HG02763 (cell line): ENCODE results near the gene MBNL1.

Source experiments
- ATAC-seq: cut with Tn5 transposase; IDR thresholded peaks from one replicate; pipeline ENCODE4 v1.9.1; 2021; ENCODE audit warnings: mild to moderate bottlenecking, moderate library complexity; ENCODE audit not compliant: unreplicated experiment

MBNL1 gene

GRCh38 chr3:152339881-152340505, 71.3 kb downstream of the MBNL1 start:
- no peak for ATAC-seq

- no peak for ATAC-seq
Measured at GRCh38 chr3:152345233-152345632, 76.5 kb downstream of the MBNL1 start.

- ATAC-seq = no peak
Measured at GRCh38 chr3:152346058-152346457, 77.3 kb downstream of the MBNL1 start.

- ATAC-seq = no peak
Measured at GRCh38 chr3:152346740-152347139, 78.0 kb downstream of the MBNL1 start.

- ATAC-seq = no peak
Measured at GRCh38 chr3:152348436-152349177, 79.9 kb downstream of the MBNL1 start.

- ATAC-seq = no peak
Measured at GRCh38 chr3:152349392-152349791, 80.7 kb downstream of the MBNL1 start.

GRCh38 chr3:152350139-152350538, 81.4 kb downstream of the MBNL1 start:
- ATAC-seq = no peak

- no peak for ATAC-seq
Measured at GRCh38 chr3:152350776-152351175, 82.0 kb downstream of the MBNL1 start.

- no peak for ATAC-seq
Measured at GRCh38 chr3:152352554-152352953, 83.8 kb downstream of the MBNL1 start.

GRCh38 chr3:152353578-152353977, 84.8 kb downstream of the MBNL1 start:
- no peak for ATAC-seq

- no peak for ATAC-seq
Measured at GRCh38 chr3:152355744-152356665, 87.3 kb downstream of the MBNL1 start.

- ATAC-seq = peak; percentile 56
Measured at GRCh38 chr3:152356870-152357276, 88.1 kb downstream of the MBNL1 start.

GRCh38 chr3:152357587-152357986, 88.9 kb downstream of the MBNL1 start:
- ATAC-seq = no peak

- no peak for ATAC-seq
Measured at GRCh38 chr3:152359385-152360248, 90.9 kb downstream of the MBNL1 start.

- ATAC-seq = no peak
Measured at GRCh38 chr3:152360302-152360701, 91.6 kb downstream of the MBNL1 start.

- no peak for ATAC-seq
Measured at GRCh38 chr3:152360966-152361365, 92.2 kb downstream of the MBNL1 start.

- no peak for ATAC-seq
Measured at GRCh38 chr3:152362086-152362485, 93.4 kb downstream of the MBNL1 start.

GRCh38 chr3:152364237-152364636, 95.5 kb downstream of the MBNL1 start:
- ATAC-seq = no peak

- no peak for ATAC-seq
Measured at GRCh38 chr3:152365126-152365525, 96.4 kb downstream of the MBNL1 start.

GRCh38 chr3:152365766-152366593, 97.3 kb downstream of the MBNL1 start:
- no peak for ATAC-seq
